ENCODE measurements around the gene NTF4.

The NTF4 gene

DNA sequence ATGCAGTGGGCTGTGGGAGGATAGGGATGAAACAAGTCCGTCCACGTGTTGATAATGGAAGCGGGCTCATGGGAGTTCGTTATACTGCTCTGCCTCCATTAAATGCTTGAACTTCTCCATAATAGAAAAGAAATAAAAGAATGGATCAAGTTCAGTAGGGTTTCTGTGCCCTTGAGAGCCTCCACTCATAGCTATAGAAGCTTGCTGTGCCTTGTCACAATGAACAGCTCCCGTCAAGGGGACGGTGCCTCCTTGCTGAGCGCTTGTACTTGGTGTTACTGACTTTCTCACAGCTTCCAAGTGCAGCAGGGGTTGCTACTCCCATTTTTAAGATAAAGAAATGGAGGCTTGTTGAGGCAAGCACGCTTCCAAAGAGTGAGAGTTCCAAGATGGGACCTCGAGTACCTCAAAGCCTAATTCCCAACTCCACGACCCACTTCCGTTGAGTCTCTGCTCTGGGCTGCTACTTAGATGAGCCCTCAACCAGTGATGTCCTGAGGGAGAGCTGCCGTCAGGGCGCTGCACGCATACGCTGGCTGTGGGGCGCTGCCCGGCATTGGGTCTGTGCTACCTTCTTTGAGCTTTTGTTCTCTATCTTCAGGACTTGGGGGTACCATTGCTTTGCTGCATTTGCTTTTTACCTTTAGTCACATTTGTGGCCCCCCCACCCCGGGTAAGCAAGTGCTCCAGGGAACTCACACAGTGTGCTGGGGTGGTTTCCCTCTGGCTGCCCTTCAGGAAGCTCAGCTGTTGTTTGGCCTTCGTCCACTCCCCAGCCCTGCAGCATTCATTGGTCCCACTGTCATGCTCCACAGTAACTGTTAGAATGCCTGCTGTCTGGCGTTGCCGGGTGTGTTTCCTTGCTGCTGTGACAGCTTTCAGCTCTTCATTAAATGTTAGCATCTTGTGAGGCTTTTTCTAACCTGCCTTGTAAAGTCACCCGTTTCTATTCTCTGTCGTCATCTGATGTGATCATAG, 30.2 kb upstream of the NTF4 start:
- no peaks in the 10 kb centered on the region for H3K27me3 ChIP-seq (replicated peaks)
- H3K36me3 ChIP-seq (replicated peaks) = peaks cover 82% of the 10 kb centered on the region
- in situ Hi-C loops (cut with HindIII; ENCODE audit: low pct_ligation_motif_present, low sequenced_read_pairs) = no loop called here
- no peak for DNase-seq
- no peak overlapping the region for H3K27ac ChIP-seq
- TF ChIP-seq, protein P1, sequence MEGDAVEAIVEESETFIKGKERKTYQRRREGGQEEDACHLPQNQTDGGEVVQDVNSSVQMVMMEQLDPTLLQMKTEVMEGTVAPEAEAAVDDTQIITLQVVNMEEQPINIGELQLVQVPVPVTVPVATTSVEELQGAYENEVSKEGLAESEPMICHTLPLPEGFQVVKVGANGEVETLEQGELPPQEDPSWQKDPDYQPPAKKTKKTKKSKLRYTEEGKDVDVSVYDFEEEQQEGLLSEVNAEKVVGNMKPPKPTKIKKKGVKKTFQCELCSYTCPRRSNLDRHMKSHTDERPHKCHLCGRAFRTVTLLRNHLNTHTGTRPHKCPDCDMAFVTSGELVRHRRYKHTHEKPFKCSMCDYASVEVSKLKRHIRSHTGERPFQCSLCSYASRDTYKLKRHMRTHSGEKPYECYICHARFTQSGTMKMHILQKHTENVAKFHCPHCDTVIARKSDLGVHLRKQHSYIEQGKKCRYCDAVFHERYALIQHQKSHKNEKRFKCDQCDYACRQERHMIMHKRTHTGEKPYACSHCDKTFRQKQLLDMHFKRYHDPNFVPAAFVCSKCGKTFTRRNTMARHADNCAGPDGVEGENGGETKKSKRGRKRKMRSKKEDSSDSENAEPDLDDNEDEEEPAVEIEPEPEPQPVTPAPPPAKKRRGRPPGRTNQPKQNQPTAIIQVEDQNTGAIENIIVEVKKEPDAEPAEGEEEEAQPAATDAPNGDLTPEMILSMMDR (IDR thresholded peaks at IDR 0.05; ENCODE audit: low read depth, low read length, missing control alignments) = no peak
- no peak overlapping the region for H3K4me3 ChIP-seq (ENCODE audit: low read depth, low read length)

DNA sequence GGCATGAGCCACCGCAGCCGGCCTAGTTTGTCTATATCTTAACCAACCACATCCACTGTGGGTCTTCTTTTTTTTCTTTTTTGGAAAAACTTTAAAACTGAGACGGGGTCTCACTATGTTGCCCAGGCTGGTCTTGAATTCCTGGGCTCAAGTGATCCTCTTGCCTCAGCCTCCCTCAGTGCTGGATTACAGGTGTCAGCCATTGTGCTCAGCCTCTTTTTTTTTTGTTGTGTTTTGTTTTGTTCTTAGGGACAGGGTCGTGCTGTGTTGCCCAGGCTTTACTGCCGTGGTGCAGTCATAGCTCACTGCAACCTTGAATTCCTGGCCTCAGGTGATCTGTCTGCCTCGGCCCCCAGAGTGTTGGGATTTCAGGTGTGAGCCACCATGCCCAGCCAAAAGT, 28.1 kb upstream of the NTF4 start:
- H3K4me3 ChIP-seq (ENCODE audit: low read depth, low read length) = no peak overlapping the region
- no peak for DNase-seq
- TF ChIP-seq, protein P1 (IDR thresholded peaks at IDR 0.05; ENCODE audit: low read depth, low read length, missing control alignments) = no peak
- H3K27ac ChIP-seq = no peak overlapping the region
- in situ Hi-C loops (cut with HindIII; ENCODE audit: low pct_ligation_motif_present, low sequenced_read_pairs) = no loop called here
- H3K36me3 ChIP-seq (replicated peaks) = peaks cover 76% of the 10 kb centered on the region
- H3K27me3 ChIP-seq (replicated peaks) = no peaks in the 10 kb centered on the region

DNA sequence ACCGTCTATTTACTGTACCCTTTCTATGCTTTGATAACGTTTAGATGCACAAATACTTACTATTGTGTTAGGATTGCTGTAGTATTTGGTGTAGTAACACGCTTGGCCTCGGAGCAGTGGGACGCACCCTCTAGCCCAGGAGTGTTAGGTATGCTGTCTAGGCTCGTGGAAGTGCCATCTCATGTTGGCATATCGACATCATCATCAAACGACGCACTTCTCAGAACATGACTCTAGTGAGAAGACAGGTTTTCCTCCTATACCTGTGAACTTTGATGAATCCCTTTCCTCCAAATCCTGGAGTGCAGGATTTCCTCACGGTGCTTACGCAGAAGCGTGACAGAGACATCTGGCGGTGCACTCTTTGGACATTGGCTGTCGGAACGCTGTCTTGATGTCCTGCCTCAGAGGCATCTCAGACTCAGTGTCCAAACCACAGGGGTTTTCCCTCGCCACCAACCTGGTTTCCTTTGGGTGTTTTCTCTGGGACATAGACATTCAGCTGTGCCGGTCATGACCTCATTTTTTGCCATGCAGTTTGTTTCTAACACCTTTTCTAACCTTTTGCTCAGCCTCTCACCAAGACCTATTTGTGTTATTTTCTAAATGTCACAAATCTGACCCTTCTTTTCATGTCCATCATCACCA, 26.9 kb upstream of the NTF4 start:
- DNase-seq = no peak
- Histone ChIP-seq H3K4me3 (ENCODE audit: low read depth, low read length) (no peak overlapping the region), H3K27me3 (replicated peaks) (no peaks in the 10 kb centered on the region), H3K27ac (no peak overlapping the region), H3K36me3 (replicated peaks) (peaks cover 78% of the 10 kb centered on the region)
- in situ Hi-C loops (cut with HindIII; ENCODE audit: low pct_ligation_motif_present, low sequenced_read_pairs) = no loop called here
- TF ChIP-seq, protein P1 (IDR thresholded peaks at IDR 0.05; ENCODE audit: low read depth, low read length, missing control alignments) = no peak

DNA sequence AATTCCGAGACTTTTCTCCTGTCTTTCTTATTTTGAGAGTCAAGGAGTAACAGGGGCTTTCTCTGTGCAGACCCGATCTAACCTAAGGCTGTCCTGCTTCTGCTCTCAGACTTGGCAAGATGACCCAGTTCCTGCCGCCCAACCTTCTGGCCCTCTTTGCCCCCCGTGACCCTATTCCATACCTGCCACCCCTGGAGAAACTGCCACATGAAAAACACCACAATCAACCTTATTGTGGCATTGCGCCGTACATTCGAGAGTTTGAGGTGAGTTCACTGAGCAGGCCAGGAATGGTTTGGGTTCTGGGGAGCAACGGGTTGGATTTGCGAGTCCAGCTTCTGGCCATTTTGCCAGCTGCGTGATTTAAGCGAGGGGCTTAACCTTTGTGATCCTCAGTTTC, 21.7 kb upstream of the NTF4 start:
- peak overlapping the region; percentile 96 for H3K4me3 ChIP-seq (ENCODE audit: low read depth, low read length)
- no peaks in the 10 kb centered on the region for H3K27me3 ChIP-seq (replicated peaks)
- no peak for DNase-seq
- in situ Hi-C loops (cut with HindIII; ENCODE audit: low pct_ligation_motif_present, low sequenced_read_pairs) = no loop called here
- H3K36me3 ChIP-seq (replicated peaks) = peaks cover 39% of the 10 kb centered on the region
- TF ChIP-seq, protein P1 (IDR thresholded peaks at IDR 0.05; ENCODE audit: low read depth, low read length, missing control alignments) = no peak
- no peak overlapping the region for H3K27ac ChIP-seq

DNA sequence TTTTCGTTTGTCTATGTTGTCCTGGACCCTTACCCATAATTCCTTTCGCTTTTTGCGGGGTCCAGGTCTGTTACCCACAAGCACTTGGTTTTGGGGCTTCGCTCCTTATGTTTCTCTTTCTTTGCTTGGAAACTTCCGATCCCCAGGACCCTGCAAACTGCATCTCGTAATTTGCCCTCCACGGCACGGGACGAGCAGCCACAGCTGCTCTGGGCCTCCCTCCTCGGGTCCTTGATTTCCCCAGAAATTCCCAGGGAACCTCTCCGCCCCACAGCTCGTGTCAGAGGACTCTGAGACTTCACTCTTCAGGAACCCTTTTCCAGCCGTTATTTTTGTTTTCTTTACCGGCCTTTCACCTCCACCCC, 21.2 kb upstream of the NTF4 start:
- in situ Hi-C loops (cut with HindIII; ENCODE audit: low pct_ligation_motif_present, low sequenced_read_pairs) = no loop called here
- TF ChIP-seq, protein P1 (IDR thresholded peaks at IDR 0.05; ENCODE audit: low read depth, low read length, missing control alignments) = no peak

More for the DNA sequence above, 21.2 kb upstream of the NTF4 start:
- Histone ChIP-seq H3K27ac (peak overlapping the region; percentile 86), H3K4me3 (ENCODE audit: low read depth, low read length) (peak overlapping the region; percentile 96), H3K27me3 (replicated peaks) (no peaks in the 10 kb centered on the region), H3K36me3 (replicated peaks) (peaks cover 34% of the 10 kb centered on the region)
- no peak for DNase-seq
